GM19397 (cell line): ENCODE results near the gene FANCM.

Source experiments
- ATAC-seq: cut with Tn5 transposase; IDR thresholded peaks from one replicate; pipeline ENCODE4 v1.9.1; 2021; ENCODE audit warnings: mild to moderate bottlenecking, moderate library complexity; ENCODE audit not compliant: unreplicated experiment

FANCM gene, protein sequence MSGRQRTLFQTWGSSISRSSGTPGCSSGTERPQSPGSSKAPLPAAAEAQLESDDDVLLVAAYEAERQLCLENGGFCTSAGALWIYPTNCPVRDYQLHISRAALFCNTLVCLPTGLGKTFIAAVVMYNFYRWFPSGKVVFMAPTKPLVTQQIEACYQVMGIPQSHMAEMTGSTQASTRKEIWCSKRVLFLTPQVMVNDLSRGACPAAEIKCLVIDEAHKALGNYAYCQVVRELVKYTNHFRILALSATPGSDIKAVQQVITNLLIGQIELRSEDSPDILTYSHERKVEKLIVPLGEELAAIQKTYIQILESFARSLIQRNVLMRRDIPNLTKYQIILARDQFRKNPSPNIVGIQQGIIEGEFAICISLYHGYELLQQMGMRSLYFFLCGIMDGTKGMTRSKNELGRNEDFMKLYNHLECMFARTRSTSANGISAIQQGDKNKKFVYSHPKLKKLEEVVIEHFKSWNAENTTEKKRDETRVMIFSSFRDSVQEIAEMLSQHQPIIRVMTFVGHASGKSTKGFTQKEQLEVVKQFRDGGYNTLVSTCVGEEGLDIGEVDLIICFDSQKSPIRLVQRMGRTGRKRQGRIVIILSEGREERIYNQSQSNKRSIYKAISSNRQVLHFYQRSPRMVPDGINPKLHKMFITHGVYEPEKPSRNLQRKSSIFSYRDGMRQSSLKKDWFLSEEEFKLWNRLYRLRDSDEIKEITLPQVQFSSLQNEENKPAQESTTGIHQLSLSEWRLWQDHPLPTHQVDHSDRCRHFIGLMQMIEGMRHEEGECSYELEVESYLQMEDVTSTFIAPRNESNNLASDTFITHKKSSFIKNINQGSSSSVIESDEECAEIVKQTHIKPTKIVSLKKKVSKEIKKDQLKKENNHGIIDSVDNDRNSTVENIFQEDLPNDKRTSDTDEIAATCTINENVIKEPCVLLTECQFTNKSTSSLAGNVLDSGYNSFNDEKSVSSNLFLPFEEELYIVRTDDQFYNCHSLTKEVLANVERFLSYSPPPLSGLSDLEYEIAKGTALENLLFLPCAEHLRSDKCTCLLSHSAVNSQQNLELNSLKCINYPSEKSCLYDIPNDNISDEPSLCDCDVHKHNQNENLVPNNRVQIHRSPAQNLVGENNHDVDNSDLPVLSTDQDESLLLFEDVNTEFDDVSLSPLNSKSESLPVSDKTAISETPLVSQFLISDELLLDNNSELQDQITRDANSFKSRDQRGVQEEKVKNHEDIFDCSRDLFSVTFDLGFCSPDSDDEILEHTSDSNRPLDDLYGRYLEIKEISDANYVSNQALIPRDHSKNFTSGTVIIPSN (N-terminal part only)

DNA sequence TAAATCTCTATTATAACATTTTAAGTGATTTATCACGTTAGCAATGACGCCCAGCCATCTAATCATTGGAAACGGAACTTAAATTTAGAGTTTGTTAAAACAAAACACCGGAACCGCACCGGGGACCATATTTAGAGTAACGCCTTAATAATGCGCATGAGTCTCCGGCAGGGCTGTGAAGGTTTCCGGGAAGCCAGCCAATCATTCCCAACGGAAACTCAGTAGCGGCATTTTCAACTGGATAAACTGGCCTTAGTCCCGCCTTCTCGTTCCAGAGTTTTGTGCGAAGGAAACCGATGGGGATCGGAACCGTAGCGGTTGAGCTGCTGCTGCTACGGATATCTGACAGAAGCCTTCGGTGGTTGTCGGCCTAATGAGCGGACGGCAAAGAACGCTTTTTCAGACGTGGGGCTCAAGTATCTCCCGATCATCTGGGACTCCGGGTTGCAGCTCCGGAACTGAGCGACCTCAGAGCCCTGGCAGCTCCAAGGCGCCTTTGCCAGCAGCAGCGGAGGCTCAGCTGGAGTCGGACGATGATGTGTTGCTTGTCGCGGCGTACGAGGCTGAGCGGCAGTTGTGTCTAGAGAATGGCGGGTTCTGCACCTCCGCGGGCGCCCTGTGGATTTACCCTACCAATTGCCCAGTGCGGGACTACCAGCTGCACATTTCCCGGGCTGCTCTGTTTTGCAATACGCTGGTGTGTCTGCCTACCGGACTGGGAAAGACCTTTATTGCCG is at the start of gene FANCM:
FANCM (plus strand) TSS at position 272 of the 737 bp plus-strand sequence; CDS start at position 374, 102 bp downstream.
- peak; percentile 33 for ATAC-seq

DNA sequence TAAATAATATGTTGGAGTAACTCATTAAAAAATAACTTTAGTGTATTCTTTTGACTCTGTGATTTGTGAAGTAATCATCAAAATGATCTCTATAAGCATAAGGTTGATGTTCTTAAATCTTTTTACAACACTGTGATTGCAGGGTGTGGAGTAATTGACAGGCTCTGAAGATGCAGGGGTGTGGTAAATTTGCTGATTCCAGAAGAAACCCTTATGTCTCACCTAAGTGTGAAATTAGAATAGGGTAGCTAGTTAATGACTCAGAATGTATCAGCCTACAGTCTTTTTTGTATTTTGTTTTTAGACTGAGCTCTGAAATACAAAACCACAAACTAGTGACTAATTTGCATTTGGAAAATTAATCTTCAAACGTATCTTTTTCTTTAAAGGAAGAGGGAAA is 45.9 kb upstream of the FANCM start:
- peak; percentile 56 for ATAC-seq

DNA sequence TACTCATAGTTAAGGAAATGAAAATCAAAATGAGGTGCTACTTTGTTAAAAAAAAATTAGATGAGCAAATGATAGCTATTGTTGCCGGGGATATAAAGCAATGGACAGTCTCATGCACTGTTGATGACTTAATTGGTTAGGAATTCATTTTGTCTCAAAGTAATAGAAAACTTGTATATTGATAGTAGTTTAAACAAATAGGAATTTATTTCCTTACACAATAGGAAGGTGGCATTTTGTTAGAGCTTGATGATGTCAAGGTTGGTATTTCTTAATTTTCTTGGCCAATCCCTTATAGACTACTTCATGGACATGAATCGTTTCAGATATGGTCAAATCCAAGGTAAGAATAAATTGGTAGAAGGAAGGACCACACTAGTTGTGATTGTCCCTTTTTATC is 44.0 kb upstream of the FANCM start:
- ATAC-seq, result no peak

DNA sequence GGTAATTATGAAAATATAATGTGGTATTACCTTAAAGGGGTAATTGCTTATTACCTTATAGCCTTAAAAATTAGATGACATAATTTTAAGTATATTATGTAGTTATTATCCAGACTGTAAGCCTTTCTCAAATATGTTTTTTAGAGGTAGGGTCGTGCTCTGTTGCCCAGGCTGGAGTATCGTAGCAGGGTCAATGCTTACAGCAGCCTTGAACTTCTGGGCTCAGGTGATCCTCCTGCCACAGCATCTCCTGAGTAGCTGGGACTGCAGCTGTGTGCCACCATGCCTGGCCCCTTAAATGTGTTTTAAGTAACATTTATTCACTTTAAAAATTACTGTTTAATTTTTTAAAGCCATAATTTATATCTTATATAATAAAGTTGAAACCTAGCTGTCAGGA is 41.5 kb upstream of the FANCM start:
- no peak for ATAC-seq

DNA sequence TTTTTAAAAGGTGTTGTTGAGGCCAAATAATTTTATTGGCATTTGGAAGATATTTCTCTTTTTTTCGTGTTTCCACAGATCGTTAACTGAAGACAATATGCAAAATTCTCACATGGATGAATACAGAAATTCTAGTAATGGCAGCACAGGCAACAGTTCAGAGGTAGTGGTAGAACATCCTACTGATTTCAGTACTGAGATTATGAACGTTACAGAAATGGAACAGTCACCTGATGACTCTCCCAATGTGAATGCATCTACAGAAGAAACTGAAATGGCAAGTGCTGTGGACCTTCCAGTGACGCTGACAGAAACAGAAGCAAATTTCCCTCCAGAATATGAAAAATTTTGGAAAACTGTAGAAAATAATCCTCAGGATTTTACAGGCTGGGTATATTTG is 40.6 kb upstream of the FANCM start:
- ATAC-seq, result no peak

DNA sequence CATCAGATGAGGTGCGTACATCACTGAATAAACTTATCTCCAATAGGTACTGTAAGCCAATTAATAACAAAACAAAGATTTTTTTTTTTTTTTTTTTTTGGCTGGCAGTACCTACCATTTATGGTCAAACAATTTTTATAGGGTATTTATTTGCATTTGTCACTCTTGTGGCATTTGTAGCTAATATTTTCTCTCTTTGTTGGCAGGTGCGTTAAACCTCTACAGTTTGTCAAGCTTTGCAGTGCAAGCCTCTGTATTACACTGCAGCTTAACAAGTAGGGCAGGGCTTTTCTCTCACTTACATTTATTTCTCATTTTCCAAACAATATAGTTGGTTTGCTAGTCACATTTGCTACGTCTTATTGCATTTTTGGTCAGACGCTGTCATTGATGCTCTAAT is 39.5 kb upstream of the FANCM start:
- no peak for ATAC-seq

DNA sequence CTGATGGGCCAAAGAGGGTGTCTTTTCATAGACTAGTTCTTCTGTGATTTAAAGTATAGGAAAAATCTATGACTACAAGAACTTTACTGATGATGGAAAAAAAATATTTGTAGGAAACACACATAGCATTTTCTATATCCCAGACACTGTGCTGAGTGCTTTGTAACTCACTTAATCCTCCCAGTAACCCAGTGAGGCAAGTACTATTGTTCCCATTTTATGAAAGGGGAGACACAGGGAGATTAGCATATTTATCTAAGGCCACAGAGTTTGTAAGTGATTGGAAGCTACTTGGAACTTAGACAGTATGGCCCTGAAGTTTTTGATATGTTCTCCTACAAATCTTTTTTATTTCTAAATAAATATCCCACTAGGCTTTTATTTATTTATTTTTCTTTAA is 31.9 kb upstream of the FANCM start:
- ATAC-seq, result no peak

DNA sequence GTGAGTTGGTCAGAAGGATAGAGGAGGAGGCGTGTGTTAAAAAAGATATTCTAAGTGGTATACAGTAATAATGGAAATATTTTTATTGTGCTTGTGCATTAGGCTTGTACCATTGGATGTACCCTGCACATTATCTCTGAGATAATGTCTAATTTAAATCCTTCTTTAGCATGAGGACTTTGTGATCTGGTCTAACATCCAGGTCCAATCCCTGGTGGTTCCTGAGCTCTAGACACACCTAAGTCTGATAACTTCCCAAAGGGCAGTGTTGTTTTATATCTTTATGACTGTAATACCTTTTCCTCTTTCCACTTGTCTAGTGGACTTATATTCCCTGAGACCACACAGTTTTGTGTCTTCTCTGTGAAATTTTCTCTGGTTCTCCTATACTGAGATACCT is 31.2 kb upstream of the FANCM start:
- no peak for ATAC-seq

DNA sequence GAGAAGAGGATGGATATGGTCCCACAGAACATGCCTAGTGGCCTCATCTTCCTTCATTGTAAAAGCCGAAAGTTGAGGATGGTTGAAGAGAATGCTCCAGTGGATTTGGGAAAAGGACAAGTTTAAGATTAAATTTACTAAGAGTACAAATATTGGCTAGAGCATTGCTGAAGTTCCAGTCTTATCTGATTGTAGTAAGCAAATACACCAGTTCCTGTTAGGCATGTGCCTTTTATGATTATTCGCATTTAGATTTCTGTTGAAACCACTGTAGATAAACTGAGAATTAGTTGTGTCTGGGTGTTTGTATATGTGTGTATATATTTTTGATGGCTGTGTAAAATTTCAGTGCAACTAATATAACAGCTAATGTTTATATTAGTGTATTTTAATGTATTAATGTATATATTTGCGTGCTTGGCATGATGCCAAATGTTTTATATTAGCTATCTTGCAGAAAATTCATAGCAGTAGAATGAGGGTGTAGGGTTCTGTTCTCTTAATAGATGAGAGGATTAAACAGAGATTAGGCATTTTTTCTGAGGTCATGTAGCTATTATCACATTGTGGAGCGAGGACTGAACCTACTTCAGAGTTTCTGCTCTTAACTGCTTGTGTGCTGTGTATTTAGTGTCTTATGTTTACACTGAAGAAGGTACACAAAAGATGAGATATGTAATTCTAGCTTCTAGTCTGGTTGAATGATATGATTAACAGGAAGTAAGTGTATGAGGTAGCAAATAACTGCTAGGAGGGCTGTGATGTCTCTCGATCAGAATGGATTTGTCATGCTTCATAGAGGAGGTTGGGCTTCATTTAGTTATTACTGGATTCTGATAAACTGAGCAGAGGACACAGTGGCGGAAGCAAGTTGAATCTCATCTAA is 22.6 kb upstream of the FANCM start:
- no peak for ATAC-seq

DNA sequence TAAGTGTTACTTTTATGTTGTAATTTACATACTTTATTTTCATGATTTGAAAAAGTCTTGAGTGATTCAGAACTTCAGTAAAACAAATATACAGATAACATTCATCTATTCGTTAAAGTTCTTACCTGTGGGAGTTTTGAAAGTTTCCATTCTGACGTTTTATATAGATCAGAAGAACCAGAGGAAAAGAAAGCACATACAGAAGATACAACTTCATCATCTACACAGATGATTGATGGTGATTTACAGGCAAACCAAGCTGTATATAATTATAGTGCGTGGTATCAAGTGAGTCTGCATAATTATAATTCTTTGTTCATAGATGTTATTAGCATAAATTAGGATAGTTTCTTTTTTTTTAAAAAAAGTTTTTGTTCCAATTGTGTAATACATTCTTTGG is 21.4 kb upstream of the FANCM start:
- ATAC-seq, result no peak

DNA sequence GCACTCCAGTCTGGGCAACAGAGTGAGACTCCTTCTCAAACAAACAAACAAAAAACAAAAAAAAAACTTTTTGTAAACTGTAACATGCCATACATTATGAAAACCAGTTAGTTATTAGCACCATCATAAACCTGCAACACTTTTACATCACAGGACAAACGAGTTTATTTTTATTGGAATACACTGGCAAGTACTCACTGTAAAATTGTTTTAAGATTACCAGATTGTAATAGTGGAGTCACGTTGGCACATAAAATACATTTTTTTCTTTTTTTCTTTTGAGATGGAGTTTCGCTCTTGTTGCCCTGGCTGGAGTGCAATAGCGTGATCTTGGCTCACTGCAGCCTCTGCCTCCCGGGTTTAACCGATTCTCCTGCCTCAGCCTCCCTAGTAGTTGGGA is 17.1 kb upstream of the FANCM start:
- ATAC-seq, result no peak

DNA sequence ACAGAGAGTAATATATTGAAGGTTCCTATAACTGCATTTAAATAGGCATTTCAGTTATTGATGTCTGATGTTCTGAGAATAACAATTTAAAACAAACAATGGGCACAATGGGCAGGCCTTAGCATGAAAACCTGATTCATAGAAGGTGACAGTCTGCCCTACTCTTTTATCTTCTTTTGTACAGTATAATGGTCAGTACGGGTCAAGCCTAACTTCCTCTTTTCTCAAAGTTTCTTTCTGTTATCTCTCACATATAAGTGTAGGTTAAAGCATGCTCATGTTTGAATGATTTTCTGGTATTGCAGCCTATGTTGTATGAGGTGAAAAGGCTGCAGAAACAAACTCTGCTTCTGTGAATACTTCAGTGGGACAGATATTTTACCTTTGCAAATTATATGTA is 15.6 kb upstream of the FANCM start:
- ATAC-seq, result no peak

DNA sequence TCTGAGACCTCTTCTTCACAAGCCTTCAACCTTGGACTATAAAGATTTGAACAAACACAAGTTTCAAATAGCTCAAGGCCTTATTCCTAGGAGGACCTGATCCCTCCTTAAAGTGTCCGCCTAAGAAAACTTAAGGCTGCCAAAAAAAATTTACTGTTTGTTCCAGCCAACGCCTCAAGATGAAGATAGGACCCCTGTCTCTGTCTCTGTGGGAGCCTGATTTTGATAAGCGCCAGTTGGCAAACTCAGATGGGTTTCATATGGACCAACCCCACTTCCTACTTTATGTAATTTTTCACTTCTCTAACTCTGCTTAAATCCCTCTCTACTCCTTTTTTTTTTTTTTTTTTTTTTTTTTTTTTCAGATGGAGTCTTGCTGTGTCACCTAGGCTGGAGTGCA is 12.5 kb upstream of the FANCM start:
- ATAC-seq, result no peak

DNA sequence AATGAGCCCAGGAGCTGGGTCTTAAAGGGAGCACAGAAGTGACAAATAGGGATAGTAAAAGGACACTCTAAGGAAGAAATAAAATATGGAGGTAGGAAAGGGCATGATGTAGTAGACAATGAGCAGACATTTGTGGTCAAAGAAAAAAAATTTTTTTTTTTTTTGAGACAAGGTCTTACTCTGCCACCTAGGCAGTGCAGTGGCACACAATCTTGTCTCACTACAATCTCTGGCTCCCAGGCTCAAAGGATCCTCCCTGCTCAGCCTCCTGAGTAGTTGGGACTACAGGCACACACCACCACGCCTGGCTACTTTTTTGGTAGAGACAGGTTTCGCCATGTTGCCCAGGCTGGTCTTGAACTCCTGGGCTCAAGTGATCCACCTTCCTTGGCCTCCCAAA is 10.0 kb upstream of the FANCM start:
- ATAC-seq, result no peak

DNA sequence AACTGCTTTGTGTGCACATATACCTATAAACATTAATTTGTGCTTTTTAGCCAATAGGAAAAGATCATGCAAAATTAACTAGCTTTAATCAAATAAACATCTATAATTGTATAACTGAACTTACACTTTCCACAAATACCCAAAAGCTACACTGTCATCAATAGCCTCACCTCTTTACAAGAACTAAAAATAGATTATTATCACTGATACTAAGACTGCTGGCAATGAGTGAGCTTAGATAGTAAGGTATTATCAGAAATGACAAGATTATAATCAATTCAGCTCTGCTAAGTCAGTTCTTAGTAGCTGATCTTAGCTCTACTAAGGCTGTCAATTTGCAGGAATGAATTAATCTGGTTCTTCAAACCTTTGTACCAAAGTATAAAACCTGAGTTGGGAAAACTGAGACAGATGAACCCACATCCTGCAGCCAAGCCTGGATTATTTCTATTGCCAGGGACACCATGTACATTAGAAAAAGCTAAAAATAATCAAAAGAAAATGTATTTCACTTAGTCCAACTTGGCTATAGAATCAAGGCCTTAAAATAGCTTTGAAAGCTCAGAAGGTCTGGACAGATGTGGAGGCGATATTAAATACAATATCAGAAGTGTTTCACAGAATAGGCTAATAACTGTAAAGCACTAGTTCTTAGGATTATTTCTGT is 6.6 kb upstream of the FANCM start:
- ATAC-seq, result no peak

DNA sequence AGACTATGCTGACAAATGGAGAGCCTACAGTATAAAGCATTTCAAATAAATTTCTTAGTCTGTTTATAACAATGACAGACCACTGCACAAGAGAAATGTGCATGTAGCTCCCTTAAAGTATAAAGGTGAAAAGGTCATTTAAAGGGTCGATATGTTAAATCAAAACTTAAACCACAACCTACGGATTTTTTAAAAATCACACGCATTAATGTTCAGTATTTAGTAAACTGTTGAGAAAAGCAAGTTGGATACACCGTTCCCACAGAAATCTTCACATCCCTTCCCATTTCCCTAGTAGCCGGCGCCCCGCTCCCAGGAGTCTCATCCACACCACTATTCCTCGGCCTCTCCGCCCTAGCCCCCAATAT is 2.1 kb upstream of the FANCM start:
- ATAC-seq, result no peak

DNA sequence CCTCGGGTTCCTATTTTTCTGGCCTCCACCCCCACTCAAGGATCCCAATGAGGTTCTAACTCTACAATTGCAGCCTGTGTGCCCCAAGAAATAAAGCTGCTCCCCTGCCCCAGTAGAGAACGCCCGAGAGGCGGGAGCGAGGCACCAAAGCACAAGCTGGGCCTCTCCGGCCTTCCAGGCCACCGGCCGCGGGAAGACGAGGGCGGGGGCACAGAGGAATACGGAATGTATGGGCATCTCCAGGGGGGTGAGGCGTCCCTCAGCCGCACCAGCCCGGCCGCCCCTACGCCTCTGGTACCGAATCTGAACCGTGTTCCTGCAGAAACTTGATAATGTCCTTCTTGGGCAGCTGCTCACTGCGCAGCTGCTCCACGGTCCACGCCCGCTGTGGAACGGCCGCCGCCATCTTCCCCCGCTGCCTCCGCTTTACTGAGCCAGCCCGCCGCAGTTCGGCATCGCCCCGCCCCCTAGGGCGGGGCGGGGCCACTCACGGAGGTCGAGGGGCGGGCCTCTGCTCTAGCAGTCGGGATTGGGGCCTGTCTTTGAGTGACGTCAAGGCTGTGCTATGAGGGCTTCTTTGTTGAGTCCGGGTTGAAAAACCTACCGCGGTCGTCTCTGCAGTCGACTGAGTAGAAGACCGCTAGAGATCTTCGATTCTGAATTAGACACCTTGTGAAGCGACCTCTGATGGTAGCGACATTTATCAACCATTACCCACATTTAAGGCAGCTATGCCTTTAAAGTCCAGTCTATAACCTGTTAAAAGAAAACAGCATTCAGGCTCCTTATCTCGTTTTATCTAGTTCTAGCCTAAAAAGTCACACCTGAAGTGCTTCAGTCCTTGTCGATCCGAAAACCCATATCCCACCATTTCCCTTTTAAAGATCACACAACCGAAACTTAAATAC is 1.4 kb upstream of the FANCM start, which contains the start of gene FKBP3:
FKBP3 (minus strand) TSS at position 431 of the 908 bp plus-strand sequence; CDS start at position 406, 25 bp downstream.
- peak; percentile 92 for ATAC-seq

DNA sequence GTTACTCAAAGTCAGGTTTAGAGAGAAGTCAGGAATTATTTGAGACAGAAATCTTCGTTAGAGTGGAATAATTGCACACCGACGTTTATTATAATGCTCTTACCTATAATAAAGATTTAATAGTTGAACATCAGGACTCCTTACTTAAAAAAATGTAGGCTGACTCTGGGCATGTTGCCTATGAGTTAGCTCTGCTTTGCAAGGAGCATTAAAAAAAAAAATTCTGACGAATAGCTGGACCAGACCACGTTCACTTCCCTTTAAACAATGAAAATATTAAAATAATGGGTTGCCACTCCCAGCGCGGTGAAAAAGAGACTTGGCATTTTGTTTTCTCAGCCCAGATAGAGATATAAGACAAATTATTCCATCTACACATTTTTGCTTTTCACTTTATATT is 574 bp upstream of the FANCM start:
- no peak for ATAC-seq
